Measurements from ENCODE around the gene GAS2L1. TPM values are rescaled to one million over a fixed set of nuclear protein-coding genes. Genes with fewer than 3 reads are reported as not detected.

Gene GAS2L1
- total RNA-seq, 1 experiment from 2014 or later = 8.0 TPM

GRCh38 chr22:29334696-29335344, 28.4 kb downstream of the GAS2L1 start:
- no peak overlapping the region for H3K27ac Mint-ChIP-seq
- Histone ChIP-seq H3K27me3 (ENCODE audit: insufficient read depth, low read length) (no peaks in the 10 kb centered on the region), H3K14ac (ENCODE audit: insufficient read depth, low read length) (no peak overlapping the region), H2BK5ac (ENCODE audit: insufficient read length, low read length) (no peak overlapping the region), H3K79me2 (ENCODE audit: insufficient read depth, low read length) (no peaks in the 10 kb centered on the region), H4K5ac (ENCODE audit: insufficient read length, low read depth, low read length) (no peak overlapping the region), H3K9me3 (ENCODE audit: control insufficient read depth, low read depth, low read length) (no peaks in the 10 kb centered on the region), H3K4me2 (ENCODE audit: insufficient read depth, insufficient read length, low read length) (no peak overlapping the region), H3K23ac (ENCODE audit: insufficient read length, low read depth, low read length) (no peak overlapping the region), H4K8ac (replicated peaks; ENCODE audit: insufficient read length, low read depth, low read length) (no peak overlapping the region), H4K20me1 (ENCODE audit: control insufficient read depth, insufficient read depth, insufficient read length) (peaks cover 3% of the 10 kb centered on the region), H3K56ac (ENCODE audit: insufficient read length, low read depth, low read length) (no peak overlapping the region), H3K18ac (ENCODE audit: insufficient read length, low read depth, low read length) (no peak overlapping the region), H3K79me1 (ENCODE audit: insufficient read depth, low read depth, low read length, poor library complexity, severe bottlenecking) (no peaks in the 10 kb centered on the region), H4K91ac (ENCODE audit: insufficient read length, low read depth, low read length) (no peak overlapping the region), H2BK20ac (ENCODE audit: low read depth, low read length, poor library complexity, severe bottlenecking) (no peak overlapping the region), H3K4me1 (ENCODE audit: insufficient read depth, low read length) (no peaks in the 10 kb centered on the region), H2BK15ac (ENCODE audit: low read depth, low read length) (no peak overlapping the region), H2AFZ (ENCODE audit: low read length) (no peak overlapping the region), H2BK120ac (ENCODE audit: low read depth, low read length, poor library complexity, severe bottlenecking) (no peak overlapping the region), H3K27ac (ENCODE audit: insufficient read length, low read depth, low read length) (no peak overlapping the region), H3K9ac (ENCODE audit: extremely low read depth, insufficient read length, low read length) (no peak overlapping the region), H2BK12ac (ENCODE audit: insufficient read length, low read depth, low read length) (no peak overlapping the region), H3K4ac (ENCODE audit: low read depth, low read length) (no peak overlapping the region), H3K23me2 (ENCODE audit: insufficient read length, low read depth, low read length, poor library complexity, severe bottlenecking) (no peaks in the 10 kb centered on the region), H2AK5ac (ENCODE audit: insufficient read length, low read length) (no peak overlapping the region), H3T11ph (ENCODE audit: low read length) (no peak overlapping the region)
- peaks cover 2 to 3% of the 10 kb centered on the region in 2 experiments; a peak in 2 of 4 replicates for H3K4me1 Mint-ChIP-seq
- no peaks in the 10 kb centered on the region for H3K27me3 Mint-ChIP-seq (ENCODE audit: low read depth)
- no peak for TF ChIP-seq CTCF (conservative IDR thresholded peaks at IDR 0.05)
- WGBS (ENCODE audit: extremely low coverage, insufficient read length, low lambda C conversion rate) = no CpG with 5 or more reads among the region's 12 CpGs
- DNase-seq = no peak
- H3K9me3 Mint-ChIP-seq = no peaks in the 10 kb centered on the region
- H3K4me3 Mint-ChIP-seq = no peak overlapping the region
- H3K36me3 Mint-ChIP-seq (ENCODE audit: insufficient read depth in 1 of 3, low read depth in 3 of 3) = peaks cover 19 to 65% (median 45%) of the 10 kb centered on the region in 3 experiments
